NCI-H82 treated with DMSO at 0.1 percent for 48 hours (cell line): ENCODE data around the gene HSPD1.
A peak's percentile ranks its signal among the peaks of the same experiment; 100 is the strongest.
"Not testable (repeated sequence)": the region's sequence is repeated elsewhere in the genome, so short reads cannot be mapped to it uniquely, and the experiment has no call there.

Source experiments
- DNase-seq: peaks from one replicate; lab custom pipeline; 2025; ENCODE audit not compliant: unreplicated experiment; lab: John Stamatoyannopoulos, UW

Gene HSPD1

GRCh38 chr2:197497326-197497725 lies 2.3 kb downstream of the HSPD1 start:
- DNase-seq = no peak

DNA sequence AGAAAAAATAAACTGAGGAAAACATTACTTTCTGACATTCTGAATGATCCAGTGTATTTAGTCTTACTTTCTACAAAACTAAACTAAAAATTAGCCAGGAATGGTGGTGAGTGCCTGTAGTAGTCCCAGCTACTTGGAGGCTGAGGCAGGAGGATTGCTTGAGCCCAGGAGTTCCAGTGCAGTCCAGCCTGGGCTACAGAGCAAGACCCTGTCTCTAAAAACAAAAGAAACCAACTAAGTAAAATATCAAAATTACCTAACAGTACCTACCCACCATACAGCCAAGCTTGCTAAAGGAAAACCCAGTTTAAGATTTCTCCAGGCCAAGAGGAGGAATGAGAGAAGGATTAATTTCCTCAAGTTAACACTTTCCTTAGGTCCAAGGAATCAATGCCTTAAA lies 2.9 kb downstream of the HSPD1 start:
- no peak for DNase-seq

GRCh38 chr2:197495433-197496134 lies 4.1 kb downstream of the HSPD1 start:
- no peak for DNase-seq

GRCh38 chr2:197487385-197487784 lies 12.3 kb downstream of the HSPD1 start:
- no peak for DNase-seq

DNA sequence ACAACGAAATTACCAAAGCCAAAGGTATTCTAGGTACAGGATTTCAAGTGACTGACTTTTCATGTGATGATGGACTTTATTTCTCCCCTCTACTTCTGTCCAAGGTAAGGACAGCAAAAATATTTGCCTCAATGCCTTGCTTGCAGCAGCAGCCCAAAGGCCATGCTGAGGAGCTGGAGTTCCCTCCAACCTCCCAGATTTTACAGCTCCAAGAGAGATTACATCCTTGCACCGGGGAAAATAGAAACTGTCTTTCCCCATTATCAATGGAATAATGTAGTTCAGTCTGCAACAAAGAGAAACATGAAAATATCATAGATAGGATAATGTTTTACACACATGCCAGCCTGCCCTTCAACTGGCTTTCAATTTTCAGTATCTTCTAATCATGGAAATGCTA lies 13.5 kb downstream of the HSPD1 start:
- no peak for DNase-seq

GRCh38 chr2:197484248-197484647 lies 15.4 kb downstream of the HSPD1 start:
- DNase-seq = not testable (repeated sequence)

DNA sequence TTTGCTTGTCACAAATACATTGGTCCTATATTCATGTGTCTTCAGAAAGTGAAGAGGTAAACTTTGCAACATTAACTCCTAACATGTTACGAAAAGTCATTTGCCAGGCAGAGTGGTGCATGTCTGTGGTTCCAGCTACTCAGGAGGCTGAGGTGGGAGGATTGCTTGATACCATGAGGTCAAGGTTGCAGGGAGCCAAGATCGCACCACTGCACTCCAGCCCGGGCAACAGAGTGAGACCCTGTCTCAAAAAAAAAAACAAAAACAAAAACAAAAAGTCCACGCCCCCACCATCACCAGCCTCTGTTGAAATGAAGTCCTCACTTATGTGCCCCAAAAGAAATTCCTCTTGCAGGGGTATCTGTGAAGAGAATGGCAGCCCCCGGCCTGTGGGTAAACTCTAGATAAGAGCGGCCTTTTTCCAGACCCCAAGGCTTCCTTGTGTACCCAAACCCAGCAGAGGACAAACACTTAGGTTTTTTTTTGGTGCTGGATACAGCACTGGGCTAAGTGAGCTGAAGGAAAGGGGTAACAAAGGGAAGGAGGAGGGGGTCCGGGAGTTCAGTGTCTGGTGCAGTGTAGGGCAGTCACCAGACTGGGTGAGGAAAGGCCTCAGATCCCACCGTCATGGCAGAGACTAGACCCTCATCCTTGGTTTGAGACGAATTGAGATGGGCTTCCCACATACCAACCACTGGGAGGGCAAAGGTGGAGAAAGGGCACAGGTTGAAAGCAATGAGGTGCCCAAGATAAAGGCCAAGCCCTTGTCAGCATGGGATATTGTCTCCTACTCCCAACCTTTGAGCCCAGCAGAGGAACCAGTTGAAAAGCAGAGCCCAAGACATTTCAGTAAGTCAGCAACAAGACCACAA lies 19.2 kb downstream of the HSPD1 start:
- DNase-seq = no peak

DNA sequence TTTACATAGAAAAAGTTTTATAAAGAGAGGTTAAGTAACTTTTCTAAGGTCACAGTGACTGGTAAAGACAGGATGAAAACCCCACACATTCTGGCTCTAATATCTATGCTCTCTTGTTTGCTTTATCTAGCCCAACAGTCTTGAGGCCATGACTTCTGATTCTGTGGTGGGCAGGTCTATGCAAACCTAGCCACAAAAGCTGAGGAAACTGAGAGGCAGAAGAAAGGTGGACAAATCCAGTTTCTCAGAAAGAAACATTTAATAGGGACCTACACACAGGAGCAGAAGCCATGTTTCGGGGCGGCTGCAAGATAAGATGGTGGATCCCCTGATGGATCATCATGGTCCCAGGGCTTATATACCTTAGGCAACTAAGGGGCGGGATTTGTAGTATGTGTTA lies 21.8 kb downstream of the HSPD1 start:
- no peak for DNase-seq

- no peak for DNase-seq
Observed at GRCh38 chr2:197472166-197472565, 27.5 kb downstream of the HSPD1 start.

DNA sequence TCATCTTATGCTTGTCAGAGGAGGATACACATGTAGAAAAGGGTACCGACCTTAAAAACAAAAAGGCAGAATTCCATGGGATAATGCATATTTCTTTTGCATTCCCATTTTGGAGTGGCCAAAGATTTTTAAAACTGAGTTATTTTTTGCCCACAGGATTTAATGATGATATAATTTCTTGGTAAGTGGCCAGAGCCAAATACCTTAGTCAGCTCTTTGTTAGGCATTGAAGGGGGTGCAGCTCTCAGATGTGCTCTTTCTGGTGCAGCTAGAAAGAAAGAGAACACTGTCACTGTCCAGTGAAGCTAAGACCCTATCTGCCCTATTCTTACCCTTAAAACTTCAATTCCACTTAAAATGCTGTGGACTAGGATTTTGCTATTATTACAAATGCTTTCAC lies 35.5 kb downstream of the HSPD1 start:
- no peak for DNase-seq

DNA sequence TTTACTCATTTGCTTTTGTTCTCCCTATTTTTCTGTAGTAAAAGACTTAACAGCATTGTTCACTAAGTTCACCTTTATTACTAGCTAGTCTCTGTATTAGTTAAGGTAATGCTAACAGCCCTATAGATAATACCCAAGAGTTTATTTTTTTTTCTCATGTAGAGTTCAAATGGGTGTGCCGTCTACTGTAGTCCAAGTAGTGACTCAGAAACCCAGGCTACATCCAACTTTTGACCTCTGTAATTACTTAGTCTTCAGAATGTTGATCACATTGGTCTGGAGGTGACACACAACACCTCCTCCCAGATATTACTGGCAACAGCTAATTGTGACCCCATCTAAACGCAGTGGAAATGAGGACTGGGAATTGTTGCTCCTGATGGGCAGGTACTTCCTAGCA lies 38.6 kb downstream of the HSPD1 start:
- DNase-seq = no peak

DNA sequence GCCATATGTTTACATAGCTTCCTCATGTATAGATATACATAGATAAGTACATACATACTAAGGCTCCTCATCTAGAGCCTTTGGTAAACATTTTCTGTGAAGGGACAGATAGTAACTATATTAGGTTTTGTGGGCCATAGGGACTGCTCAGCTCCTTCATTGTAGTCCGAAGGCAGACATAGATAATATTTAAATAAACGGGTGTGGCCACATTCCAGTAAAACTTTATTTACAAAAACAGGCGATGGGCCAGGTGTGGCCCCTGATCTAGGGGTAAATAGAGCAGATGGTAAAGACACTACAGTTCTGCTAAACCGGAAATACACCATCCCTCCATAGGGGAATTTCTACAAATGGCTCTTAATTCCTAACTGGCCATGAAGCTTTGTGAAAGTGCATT lies 39.0 kb downstream of the HSPD1 start:
- no peak for DNase-seq

DNA sequence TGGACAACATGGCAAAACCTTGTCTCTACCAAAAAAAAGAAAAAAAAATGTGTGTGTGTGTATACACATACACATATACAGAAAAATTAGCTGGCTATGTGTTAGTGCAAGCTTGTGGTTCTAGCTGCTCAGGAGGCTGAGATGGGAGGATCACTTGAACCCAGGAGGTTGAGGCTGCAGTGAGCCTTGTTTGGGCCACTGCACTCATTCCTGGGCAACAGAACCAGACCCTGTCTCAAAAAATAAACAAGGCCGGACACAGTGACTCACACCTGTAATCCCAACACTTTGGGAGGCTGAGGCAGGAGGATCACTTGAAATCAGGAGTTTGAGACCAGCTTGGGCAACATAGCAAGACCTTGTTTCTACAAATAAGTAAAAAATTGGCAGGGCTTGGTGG lies 44.2 kb downstream of the HSPD1 start:
- DNase-seq = no peak

GRCh38 chr2:197454923-197455322 lies 44.7 kb downstream of the HSPD1 start:
- DNase-seq = no peak

- peak; percentile 44 for DNase-seq
Observed at GRCh38 chr2:197453914-197454398, 45.7 kb downstream of the HSPD1 start.

GRCh38 chr2:197453123-197453913 lies 46.3 kb downstream of the HSPD1 start, which contains the start of gene COQ10B:
COQ10B (plus strand) TSS chr2:197453552; CDS start chr2:197453561, 9 bp downstream.
- peak; percentile 98 for DNase-seq

GRCh38 chr2:197452754-197453122 lies 46.9 kb downstream of the HSPD1 start:
- DNase-seq = no peak

- not testable (repeated sequence) for DNase-seq
Observed at GRCh38 chr2:197450935-197451358, 48.7 kb downstream of the HSPD1 start.

GRCh38 chr2:197450465-197450864 lies 49.2 kb downstream of the HSPD1 start:
- no peak for DNase-seq

DNA sequence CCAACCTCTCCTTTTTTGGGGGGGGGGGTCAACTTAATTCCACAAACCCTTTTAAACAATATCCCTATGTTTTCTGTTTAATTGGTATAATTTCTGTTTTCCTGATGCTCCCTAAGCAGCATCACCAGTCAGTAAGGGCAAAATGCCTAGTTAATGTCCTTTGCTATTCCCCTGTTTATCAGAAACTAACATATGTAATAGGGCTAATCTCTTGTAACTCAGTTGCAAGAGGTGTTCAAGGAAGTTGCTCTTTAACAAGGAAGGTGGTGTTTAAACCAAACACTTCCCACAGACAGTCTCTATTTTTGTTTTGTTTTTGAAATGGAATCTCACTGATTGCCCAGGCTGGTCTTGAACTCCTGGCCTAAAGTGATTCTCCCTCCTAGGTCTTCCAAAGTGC lies 52.8 kb downstream of the HSPD1 start:
- no peak for DNase-seq

GRCh38 chr2:197445746-197446145 lies 53.9 kb downstream of the HSPD1 start:
- DNase-seq = no peak
